ENCODE measurements around the gene VAV2.
"Not testable (repeated sequence)": the region's sequence is repeated elsewhere in the genome, so short reads cannot be mapped to it uniquely, and the experiment has no call there.

Gene VAV2

GRCh38 chr9:133777068-133777791, 214.9 kb downstream of the VAV2 start:
- DNase-seq, result no peak

DNA sequence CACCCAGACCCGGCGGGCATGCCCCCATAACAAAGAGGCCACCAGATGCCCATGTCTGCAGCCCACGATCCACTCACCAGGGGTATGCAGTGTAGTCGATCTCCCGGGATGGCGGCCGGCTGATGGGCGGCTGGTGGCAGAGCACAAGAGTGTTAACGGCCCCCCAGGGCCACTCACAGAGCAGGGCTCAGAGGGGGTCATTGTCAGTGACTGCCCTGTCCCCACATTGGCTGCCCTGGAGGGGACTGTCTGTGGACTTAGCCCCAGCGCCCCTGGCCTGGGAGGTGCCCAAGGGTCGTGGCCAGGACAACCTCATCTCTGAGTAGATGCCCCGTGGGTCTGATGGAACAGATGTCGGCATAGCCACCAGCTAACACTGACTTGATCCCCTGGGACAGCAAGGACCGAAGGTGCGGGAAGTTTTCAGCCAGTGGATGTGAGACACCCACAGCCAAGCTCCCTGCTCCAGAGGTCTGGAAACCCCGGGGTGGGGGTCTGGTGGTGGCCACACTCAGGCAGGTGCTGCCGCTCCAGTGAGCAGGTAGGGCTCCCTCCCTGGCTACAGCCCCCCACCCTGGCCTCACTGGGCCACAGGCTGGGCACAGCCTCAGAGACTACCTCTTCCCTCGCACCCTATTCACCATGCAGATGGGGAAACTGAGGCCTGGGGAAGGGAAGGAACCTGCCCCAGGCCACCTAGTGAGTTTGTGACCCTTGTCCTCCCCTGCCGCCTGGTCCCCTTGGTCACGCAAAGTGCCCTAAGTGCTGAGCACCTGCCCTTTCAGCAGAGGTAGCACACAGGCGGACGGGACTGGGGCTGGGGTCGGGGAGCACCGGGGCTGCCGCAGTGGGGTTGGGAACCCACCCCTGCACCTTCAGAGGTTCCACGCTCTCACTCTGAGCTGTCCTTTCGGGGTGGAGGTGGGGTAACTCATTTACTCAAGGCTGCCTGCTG, 215.9 kb downstream of the VAV2 start:
- DNase-seq, result no peak

- DNase-seq, result no peak
These were observed 216.8 kb downstream of the VAV2 start for GRCh38 chr9:133775291-133775690.

- no peak for DNase-seq
These were observed 217.3 kb downstream of the VAV2 start for GRCh38 chr9:133774799-133775198.

DNA sequence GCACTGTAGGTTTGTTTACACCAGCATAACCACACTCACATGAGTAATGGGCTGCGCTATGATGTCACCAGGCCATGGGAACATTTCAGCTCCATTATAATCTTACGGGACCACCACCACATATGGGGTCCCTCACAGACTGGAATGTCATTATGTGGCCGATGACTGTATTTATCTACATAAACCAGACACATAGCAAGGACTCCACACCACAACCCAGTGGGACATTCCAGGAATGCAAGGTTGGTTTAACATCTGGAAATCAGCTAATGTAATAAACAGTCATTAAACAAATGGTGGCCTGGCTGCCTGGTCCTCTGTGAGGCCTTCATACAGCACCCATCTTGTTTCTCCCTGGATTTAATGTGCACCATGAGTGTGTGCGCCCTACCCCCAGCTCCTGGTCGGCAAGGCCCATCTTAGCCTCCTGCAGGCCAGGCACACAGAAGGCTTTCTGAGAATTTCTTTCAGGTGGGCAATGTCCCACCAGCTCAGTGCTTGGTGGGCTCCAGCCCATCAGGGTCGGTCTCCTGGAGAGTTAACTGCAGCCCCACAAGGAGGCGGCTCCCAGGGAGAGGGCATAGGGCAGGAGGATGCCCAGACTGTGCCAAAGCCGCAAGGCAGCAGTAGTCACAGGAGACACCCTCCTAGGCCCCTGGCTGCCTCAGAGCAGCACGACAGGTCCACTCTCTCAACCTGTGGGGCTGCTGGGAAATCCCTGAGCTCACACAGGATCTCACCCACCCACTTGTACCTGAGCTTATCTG, 218.1 kb downstream of the VAV2 start:
- no peak for DNase-seq

GRCh38 chr9:133772581-133772980, 219.5 kb downstream of the VAV2 start:
- DNase-seq, result no peak

DNA sequence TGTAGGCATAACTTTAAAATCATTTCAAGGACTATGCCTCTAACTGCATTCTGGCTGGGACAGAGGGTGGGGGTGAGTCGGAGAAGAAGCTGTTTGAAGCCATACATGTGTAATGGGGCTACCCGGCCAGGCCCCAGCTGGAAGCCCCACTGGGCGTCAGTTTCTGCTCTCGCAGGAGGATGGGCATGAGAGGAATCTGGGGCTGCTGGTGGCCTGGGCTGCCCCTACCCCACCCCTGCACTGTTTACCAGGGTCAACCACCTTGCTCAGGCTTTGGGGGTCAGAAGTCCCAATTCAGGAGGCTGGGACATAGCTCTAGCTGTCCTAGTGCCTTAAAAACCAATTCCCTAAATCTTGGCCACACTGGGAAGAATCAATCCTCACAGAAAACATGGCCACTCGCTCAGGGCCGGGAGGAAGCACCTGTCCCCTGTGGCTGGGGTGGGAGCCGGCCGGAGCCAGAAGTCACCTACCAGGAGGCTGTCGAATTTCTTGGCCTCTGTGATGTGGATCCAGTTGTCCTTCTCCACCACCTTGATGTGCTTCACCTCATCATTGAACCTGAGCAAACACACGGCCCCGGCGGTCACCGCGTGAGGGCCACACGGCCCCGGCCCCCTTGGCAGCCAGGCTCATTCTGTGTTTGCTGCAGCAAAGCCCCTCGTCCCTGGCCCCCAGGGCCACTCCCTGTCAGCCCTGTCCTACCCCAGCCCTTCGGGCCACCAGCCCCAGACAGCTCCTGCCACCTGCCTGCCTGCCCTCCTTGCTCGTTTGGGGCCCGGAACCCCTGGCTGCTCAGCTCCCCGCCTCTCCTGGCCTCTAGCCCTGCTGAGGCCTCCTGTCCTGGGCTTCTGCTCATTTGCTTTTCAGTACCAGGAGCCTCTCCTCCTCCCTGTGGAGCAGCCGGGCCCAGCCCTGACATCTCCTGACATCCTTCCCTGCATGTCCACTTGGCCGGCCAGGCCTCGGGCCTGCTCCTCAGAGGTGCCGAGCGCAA, 220.3 kb downstream of the VAV2 start:
- no peak for DNase-seq

- DNase-seq, result no peak
These were observed 221.9 kb downstream of the VAV2 start for GRCh38 chr9:133770076-133770777.

- DNase-seq, result no peak
These were observed 222.5 kb downstream of the VAV2 start for GRCh38 chr9:133769511-133770075.

DNA sequence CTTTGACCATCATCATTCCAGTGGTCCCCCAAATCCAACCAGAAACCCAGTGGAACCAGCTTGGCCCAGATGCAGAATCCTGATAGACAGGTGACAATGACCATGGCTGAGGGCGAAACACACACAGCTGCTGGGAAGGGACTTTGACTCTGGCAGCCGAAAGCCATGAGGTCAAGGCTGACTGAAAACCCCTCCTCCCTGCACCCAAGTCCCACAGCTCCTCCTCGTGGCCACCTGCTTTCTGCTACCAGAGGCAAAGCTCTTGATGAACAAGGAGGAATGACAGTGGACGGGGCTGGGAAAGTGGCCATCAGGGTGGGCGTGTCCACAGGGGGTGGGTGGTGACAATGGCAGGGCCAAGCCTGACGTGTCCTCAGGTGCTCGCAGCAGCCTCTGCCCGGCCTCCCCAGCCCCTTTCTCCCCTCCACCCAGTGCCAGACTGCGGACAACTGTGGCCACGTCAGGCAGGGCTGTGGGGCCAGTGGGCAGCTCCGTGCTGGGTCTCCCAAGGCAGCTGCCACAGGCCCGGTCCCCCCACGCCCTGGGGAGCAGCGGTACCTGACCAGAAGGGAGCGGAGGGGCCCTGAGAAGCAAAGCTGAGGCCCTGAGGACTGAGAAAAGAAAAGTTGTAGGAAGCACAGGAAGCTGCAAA, 223.1 kb downstream of the VAV2 start:
- no peak for DNase-seq

DNA sequence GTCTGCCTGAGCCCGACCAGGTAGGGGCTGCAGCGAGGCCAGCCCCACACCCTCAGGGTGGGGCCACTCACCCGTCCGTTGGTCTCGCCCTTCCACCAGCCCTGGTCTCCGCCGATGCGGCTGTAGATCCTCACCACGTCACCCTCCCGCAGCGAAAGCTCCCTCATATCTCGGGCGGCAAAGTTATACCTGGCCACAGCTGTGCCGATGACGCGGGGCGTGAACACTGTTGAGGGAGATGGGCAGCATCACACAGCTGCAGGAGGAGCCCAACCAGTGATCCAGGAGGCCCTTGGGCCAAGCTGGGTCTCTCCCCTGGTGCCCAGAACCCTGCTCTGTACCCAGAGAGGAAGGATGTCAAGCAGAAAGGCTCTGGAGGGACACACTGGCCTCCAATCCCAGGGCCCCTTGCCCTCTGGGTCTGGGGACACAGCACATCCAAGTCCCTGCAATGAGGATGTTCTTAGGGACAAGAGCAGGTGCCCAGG, 223.7 kb downstream of the VAV2 start:
- DNase-seq, result no peak

DNA sequence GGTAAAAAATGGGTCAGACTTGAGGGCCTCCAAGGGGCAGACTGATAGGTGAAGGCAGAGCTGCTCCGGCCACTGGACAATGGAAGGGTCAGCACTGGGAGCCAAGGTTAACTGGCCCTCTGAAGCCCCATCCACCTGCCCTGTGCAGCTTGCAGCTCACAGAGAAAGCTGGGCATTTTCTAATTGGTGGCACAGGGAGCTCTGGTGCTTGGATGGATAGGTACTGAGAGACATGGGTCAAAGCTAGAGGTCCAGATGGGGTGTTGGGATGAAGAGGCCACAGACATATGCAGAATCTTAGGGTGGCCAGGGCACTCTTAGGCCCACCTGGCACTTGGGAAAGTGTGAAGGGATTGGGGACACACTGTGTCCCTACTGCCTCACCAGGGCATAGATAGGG, 224.5 kb downstream of the VAV2 start:
- no peak for DNase-seq

- DNase-seq, result no peak
These were observed 225.1 kb downstream of the VAV2 start for GRCh38 chr9:133767008-133767407.

- not testable (repeated sequence) for DNase-seq
These were observed 225.9 kb downstream of the VAV2 start for GRCh38 chr9:133766234-133766633.

- no peak for DNase-seq
These were observed 228.6 kb downstream of the VAV2 start for GRCh38 chr9:133763272-133764183.

GRCh38 chr9:133762488-133763271, 229.4 kb downstream of the VAV2 start:
- DNase-seq, result no peak

- DNase-seq, result no peak
These were observed 230.4 kb downstream of the VAV2 start for GRCh38 chr9:133761641-133762248.

Measured in NCI-H187 treated with DMSO at 0.1 percent for 48 hours (cell line).